HCT116 (cell line): ENCODE results near the gene ST7. TPM values are rescaled to one million over a fixed set of nuclear protein-coding genes. Genes with fewer than 3 reads are reported as not detected.

Source experiments
- ATAC-seq: fragments of 200-7000 bp; cut with Tn5 transposase; 2 replicates; pipeline ENCODE4 v1.9.1; 2020; ENCODE audit warnings: mild to moderate bottlenecking, moderate library complexity
- BruUV-seq: library from RNA; stranded (reverse); fragments of 400-500 nt; replicated peaks from 2 replicates; lab custom pipeline; 2021; lab: Mats Ljungman, UMichigan
- CTCF ChIA-PET: fragments of 300-600 bp; sonication (Branson Sonifier 250); formaldehyde crosslinking; loops from one replicate; lab custom pipeline; 2021; ENCODE audit warnings: antibody characterized with exemption; lab: Charles Lee
- POLR2A ChIA-PET: fragments of 300-600, 350-600 bp; sonication (Branson Sonifier 250); formaldehyde crosslinking; loops from one replicate; lab custom pipeline; 2021; ENCODE audit warnings: antibody characterized with exemption; lab: Charles Lee
- RAD21 ChIA-PET, 2 experiments: fragments of 300-600 bp; sonication (Branson Sonifier 250); formaldehyde crosslinking; loops; one replicate each; lab custom pipeline; 2023; ENCODE audit warnings: low total read pairs in 2 of 2; ENCODE audit not compliant: uncharacterized antibody in 2 of 2, unreplicated experiment in 2 of 2, low non-redundant PET in 1 of 2; lab: Charles Lee
- DNase-seq: peaks from one replicate; pipeline ENCODE4 v3.0.0-alpha.2; 2010; ENCODE audit warnings: low read depth, low spot score
- H2AFZ ChIP-seq: fragments of 200-600 bp; shearing (Covaris generic), sonication (generic); 2 replicates; pipeline ENCODE4 v1.6.1; 2017; ENCODE audit warnings: low read depth, mixed run types, mixed read lengths, antibody characterized with exemption, low read length; ENCODE audit not compliant: poor library complexity, severe bottlenecking
- H3K27ac ChIP-seq: 2 replicates; pipeline ENCODE4 v1.5.1; 2012; ENCODE audit warnings: low read depth, low read length
- H3K27me3 ChIP-seq: fragments of 200-600 bp; sonication (generic); 2 replicates; pipeline ENCODE4 v1.6.1; 2016; ENCODE audit warnings: mixed run types, low read length, mixed read lengths; ENCODE audit not compliant: insufficient read depth
- H3K36me3 ChIP-seq, 2 experiments: fragments of 200-500 bp in 1 of 2; fragments of 200-600 bp in 1 of 2; sonication (Bioruptor generic) in 1 of 2; sonication (generic) in 1 of 2; 2 replicates each; pipeline versions ENCODE4 v1.5.1 to v1.6.1; 2014 to 2016; ENCODE audit warnings: low read length in 2 of 2, inconsistent platforms in 1 of 2, mixed read lengths in 1 of 2, mixed run types in 1 of 2; ENCODE audit not compliant: insufficient read depth in 2 of 2, control insufficient read depth in 1 of 2
- H3K4me1 ChIP-seq, 2 experiments: fragments of 200-600 bp in 1 of 2; sonication (generic) in 1 of 2; 2 replicates each; pipeline versions ENCODE4 v1.5.1 to v1.6.1; 2012 to 2017; ENCODE audit warnings: low read length in 2 of 2, inconsistent platforms in 1 of 2, mild to moderate bottlenecking in 1 of 2, mixed read lengths in 1 of 2, mixed run types in 1 of 2, moderate library complexity in 1 of 2; ENCODE audit not compliant: insufficient read depth in 2 of 2, control insufficient read depth in 1 of 2
- H3K4me2 ChIP-seq: fragments of 200-600 bp; sonication (generic); 2 replicates; pipeline ENCODE4 v1.6.1; 2017; ENCODE audit warnings: mixed run types, low read length, mixed read lengths
- H3K4me3 ChIP-seq, 2 experiments: fragments of 200-600 bp in 1 of 2; sonication (generic) in 1 of 2; replicated peaks in 1 of 2; 2 replicates each; pipeline ENCODE4 v1.5.1; 2011 to 2016; ENCODE audit warnings: low read length in 2 of 2, control low read depth in 1 of 2, low read depth in 1 of 2, mild to moderate bottlenecking in 1 of 2, mixed read lengths in 1 of 2, mixed run types in 1 of 2
- H3K79me2 ChIP-seq: fragments of 200-600 bp; sonication (generic); 2 replicates; pipeline ENCODE4 v1.6.1; 2017; ENCODE audit warnings: mild to moderate bottlenecking, mixed run types, low read length, moderate library complexity, mixed read lengths; ENCODE audit not compliant: insufficient read depth
- H3K9ac ChIP-seq: fragments of 200-600 bp; sonication (generic); 2 replicates; pipeline ENCODE4 v1.6.1; 2016; ENCODE audit warnings: low read length, mixed read lengths
- H3K9me2 ChIP-seq: fragments of 200-600 bp; sonication (generic), shearing (Covaris generic); 2 replicates; pipeline ENCODE4 v1.6.1; 2017; ENCODE audit warnings: mixed run types, mild to moderate bottlenecking, moderate library complexity; ENCODE audit not compliant: insufficient read depth
- H3K9me3 ChIP-seq, 2 experiments: fragments of 200-500 bp in 1 of 2; fragments of 200-600 bp in 1 of 2; sonication (Bioruptor generic) in 1 of 2; sonication (generic) in 1 of 2; 2 replicates each; pipeline ENCODE4 v1.6.1; 2014 to 2017; ENCODE audit warnings: low read length in 2 of 2, mixed read lengths in 2 of 2, inconsistent platforms in 1 of 2, low read depth in 1 of 2, mild to moderate bottlenecking in 1 of 2, mixed run types in 1 of 2, moderate library complexity in 1 of 2; ENCODE audit not compliant: control insufficient read depth in 1 of 2, insufficient read depth in 1 of 2
- H4K20me1 ChIP-seq: fragments of 200-600 bp; sonication (generic), shearing (Covaris generic); 2 replicates; pipeline ENCODE4 v1.6.1; 2017; ENCODE audit warnings: mixed run types, mild to moderate bottlenecking, moderate library complexity; ENCODE audit not compliant: insufficient read depth
- CBX3 ChIP-seq: IDR thresholded peaks from 2 replicates; pipeline ENCODE4 v1.6.1; 2012; ENCODE audit warnings: low read depth
- CEBPB ChIP-seq: IDR thresholded peaks from 2 replicates; pipeline ENCODE4 v1.6.1; 2012; ENCODE audit warnings: low read depth
- CTCF ChIP-seq, 3 experiments: fragments of 200-600 bp in 1 of 3; sonication (generic) in 1 of 3; IDR thresholded peaks in 2 of 3; conservative IDR thresholded peaks in 1 of 3; 2 replicates each; pipeline ENCODE4 v1.5.1; 2012 to 2017; ENCODE audit warnings: low read depth in 2 of 3, low read length in 2 of 3, antibody characterized with exemption in 1 of 3, borderline replicate concordance in 1 of 3, control low read depth in 1 of 3, mild to moderate bottlenecking in 1 of 3, mixed read lengths in 1 of 3, mixed run types in 1 of 3, moderate library complexity in 1 of 3; ENCODE audit not compliant: insufficient read depth in 1 of 3
- EGR1 ChIP-seq: IDR thresholded peaks from 2 replicates; pipeline ENCODE4 v1.6.1; 2012; ENCODE audit warnings: low read depth
- ELF1 ChIP-seq: IDR thresholded peaks from 2 replicates; pipeline ENCODE4 v1.6.1; 2012; ENCODE audit warnings: low read depth, borderline replicate concordance
- FOSL1 ChIP-seq: IDR thresholded peaks from 2 replicates; pipeline ENCODE4 v1.6.1; 2012; ENCODE audit warnings: low read depth
- MAX ChIP-seq: IDR thresholded peaks from 2 replicates; pipeline ENCODE4 v1.6.1; 2012
- RAD21 ChIP-seq: IDR thresholded peaks from 2 replicates; pipeline ENCODE4 v1.6.1; 2012; ENCODE audit warnings: low read depth, mild to moderate bottlenecking
- SIN3A ChIP-seq: IDR thresholded peaks from 2 replicates; pipeline ENCODE4 v1.6.1; 2012; ENCODE audit warnings: low read depth
- SP1 ChIP-seq: IDR thresholded peaks from 2 replicates; pipeline ENCODE4 v1.6.1; 2012; ENCODE audit warnings: low read depth
- TCF7L2 ChIP-seq: IDR thresholded peaks from 2 replicates; pipeline ENCODE4 v1.7.0; 2011; ENCODE audit warnings: borderline replicate concordance, inconsistent platforms; ENCODE audit not compliant: insufficient read depth, insufficient read length; ENCODE audit errors: extremely low read depth
- YY1 ChIP-seq: IDR thresholded peaks from 2 replicates; pipeline ENCODE4 v1.6.1; 2011; ENCODE audit warnings: low read length, low read depth, moderate library complexity, mild to moderate bottlenecking; ENCODE audit not compliant: insufficient replicate concordance; ENCODE audit errors: extremely low read depth
- ZBTB33 ChIP-seq: IDR thresholded peaks from 2 replicates; pipeline ENCODE4 v1.6.1; 2011; ENCODE audit warnings: mild to moderate bottlenecking, low read length, moderate library complexity; ENCODE audit not compliant: insufficient replicate concordance; ENCODE audit errors: extremely low read depth
- ZFX ChIP-seq: fragments of 450-650 bp; IDR thresholded peaks from 2 replicates; pipeline ENCODE4 v1.6.1; 2017
- intact Hi-C: fragments of 100-400 bp; cut with micrococcal nuclease; formaldehyde crosslinking; loops from 2 replicates; pipeline ENCODE4 v1.10.0; 2022
- total RNA-seq: library from RNA; stranded (reverse); gene quantifications from one replicate; pipeline ENCODE4 v1.2.1, GENCODE V29; 2021; ENCODE audit not compliant: unreplicated experiment
- TF ChIP-seq, protein P1 (sequence below): IDR thresholded peaks from 2 replicates; pipeline ENCODE4 v1.6.1; 2012
- TF ChIP-seq, protein P2 (sequence below): IDR thresholded peaks from 2 replicates; pipeline ENCODE4 v1.6.1; 2012; ENCODE audit warnings: low read depth

ST7 gene
- total RNA-seq, 1 experiment from 2014 or later = 12.6 TPM

- Histone ChIP-seq H3K4me2 (no peak overlapping the region), H3K4me3 (no peak overlapping the region), H3K27ac (no peak overlapping the region), H3K27me3 (no peaks in the 10 kb centered on the region), H4K20me1 (no peaks in the 10 kb centered on the region), H3K79me2 (no peaks in the 10 kb centered on the region)
- BruUV-seq = no TSS peak
- POLR2A ChIA-PET = no interaction called here
- no peak for DNase-seq
- RAD21 ChIA-PET = no interaction called here
- no peak for TF ChIP-seq CTCF (IDR thresholded peaks at IDR 0.05 in 2 of 3, conservative IDR thresholded peaks at IDR 0.05 in 1 of 3; ENCODE audit: borderline replicate concordance in 1 of 3, insufficient read depth in 1 of 3, low read depth in 2 of 3, low read length in 2 of 3)
- no peak for TF ChIP-seq ZBTB33
- no peak for TF ChIP-seq SP1
- TF ChIP-seq, protein P1, sequence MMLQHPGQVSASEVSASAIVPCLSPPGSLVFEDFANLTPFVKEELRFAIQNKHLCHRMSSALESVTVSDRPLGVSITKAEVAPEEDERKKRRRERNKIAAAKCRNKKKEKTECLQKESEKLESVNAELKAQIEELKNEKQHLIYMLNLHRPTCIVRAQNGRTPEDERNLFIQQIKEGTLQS = no peak
- no peak for TF ChIP-seq SIN3A
- TF ChIP-seq FOSL1 = no peak
- TF ChIP-seq CEBPB = no peak
- TF ChIP-seq CBX3 = no peak
- no peak for TF ChIP-seq EGR1
- no peak for TF ChIP-seq TCF7L2
- no peak for TF ChIP-seq ELF1
- TF ChIP-seq, protein P2, sequence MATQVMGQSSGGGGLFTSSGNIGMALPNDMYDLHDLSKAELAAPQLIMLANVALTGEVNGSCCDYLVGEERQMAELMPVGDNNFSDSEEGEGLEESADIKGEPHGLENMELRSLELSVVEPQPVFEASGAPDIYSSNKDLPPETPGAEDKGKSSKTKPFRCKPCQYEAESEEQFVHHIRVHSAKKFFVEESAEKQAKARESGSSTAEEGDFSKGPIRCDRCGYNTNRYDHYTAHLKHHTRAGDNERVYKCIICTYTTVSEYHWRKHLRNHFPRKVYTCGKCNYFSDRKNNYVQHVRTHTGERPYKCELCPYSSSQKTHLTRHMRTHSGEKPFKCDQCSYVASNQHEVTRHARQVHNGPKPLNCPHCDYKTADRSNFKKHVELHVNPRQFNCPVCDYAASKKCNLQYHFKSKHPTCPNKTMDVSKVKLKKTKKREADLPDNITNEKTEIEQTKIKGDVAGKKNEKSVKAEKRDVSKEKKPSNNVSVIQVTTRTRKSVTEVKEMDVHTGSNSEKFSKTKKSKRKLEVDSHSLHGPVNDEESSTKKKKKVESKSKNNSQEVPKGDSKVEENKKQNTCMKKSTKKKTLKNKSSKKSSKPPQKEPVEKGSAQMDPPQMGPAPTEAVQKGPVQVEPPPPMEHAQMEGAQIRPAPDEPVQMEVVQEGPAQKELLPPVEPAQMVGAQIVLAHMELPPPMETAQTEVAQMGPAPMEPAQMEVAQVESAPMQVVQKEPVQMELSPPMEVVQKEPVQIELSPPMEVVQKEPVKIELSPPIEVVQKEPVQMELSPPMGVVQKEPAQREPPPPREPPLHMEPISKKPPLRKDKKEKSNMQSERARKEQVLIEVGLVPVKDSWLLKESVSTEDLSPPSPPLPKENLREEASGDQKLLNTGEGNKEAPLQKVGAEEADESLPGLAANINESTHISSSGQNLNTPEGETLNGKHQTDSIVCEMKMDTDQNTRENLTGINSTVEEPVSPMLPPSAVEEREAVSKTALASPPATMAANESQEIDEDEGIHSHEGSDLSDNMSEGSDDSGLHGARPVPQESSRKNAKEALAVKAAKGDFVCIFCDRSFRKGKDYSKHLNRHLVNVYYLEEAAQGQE = no peak
- TF ChIP-seq YY1 = no peak
- no peak for TF ChIP-seq RAD21
- TF ChIP-seq MAX = no peak
- TF ChIP-seq ZFX = no peak
- TF ChIP-seq, all 23 proteins: peak for 0
- Histone ChIP-seq H3K9me3 (no peaks in the 10 kb centered on the region), H3K36me3 (no peaks in the 10 kb centered on the region), H3K9ac (no peak overlapping the region), H2AFZ (peak overlapping the region; percentile 2), H3K9me2 (no peaks in the 10 kb centered on the region), H3K4me1 (peaks cover 0 to 8% of the 10 kb centered on the region in 2 experiments; a peak in 1 of 4 replicates)
- ATAC-seq = no peak
- CTCF ChIA-PET = no interaction called here
- intact Hi-C loops = no loop called here
Observed at GRCh38 chr7:117273325-117273724, 320.0 kb downstream of the ST7 start.
